OCI-LY3 (cell line): ENCODE measurements around the gene MED25.

Experiments
- CTCF ChIP-seq: fragments of 200-600, 300-600 bp; sonication (generic); IDR thresholded peaks from 2 replicates; pipeline ENCODE4 v1.5.1; 2014; ENCODE audit warnings: antibody characterized with exemption, low read length, low read depth
- EZH2phosphoT487 ChIP-seq: fragments of 200-600 bp; shearing (Covaris generic); IDR thresholded peaks from 2 replicates; pipeline ENCODE4 v1.6.1; 2018; ENCODE audit warnings: antibody characterized with exemption, mixed run types, low read depth

GRCh38 chr19:49837009-49837310, 18.9 kb downstream of the MED25 start:
- TF ChIP-seq CTCF (no peak), EZH2phosphoT487 (no peak)
